Measurements from ENCODE around the gene TRMT10A. TPM values are rescaled to one million over a fixed set of nuclear protein-coding genes. Genes with fewer than 3 reads are reported as not detected.

The TRMT10A gene
- total RNA-seq, 4 donors from 2014 or later: 1.8 to 15.1 (median 4.4) TPM

DNA sequence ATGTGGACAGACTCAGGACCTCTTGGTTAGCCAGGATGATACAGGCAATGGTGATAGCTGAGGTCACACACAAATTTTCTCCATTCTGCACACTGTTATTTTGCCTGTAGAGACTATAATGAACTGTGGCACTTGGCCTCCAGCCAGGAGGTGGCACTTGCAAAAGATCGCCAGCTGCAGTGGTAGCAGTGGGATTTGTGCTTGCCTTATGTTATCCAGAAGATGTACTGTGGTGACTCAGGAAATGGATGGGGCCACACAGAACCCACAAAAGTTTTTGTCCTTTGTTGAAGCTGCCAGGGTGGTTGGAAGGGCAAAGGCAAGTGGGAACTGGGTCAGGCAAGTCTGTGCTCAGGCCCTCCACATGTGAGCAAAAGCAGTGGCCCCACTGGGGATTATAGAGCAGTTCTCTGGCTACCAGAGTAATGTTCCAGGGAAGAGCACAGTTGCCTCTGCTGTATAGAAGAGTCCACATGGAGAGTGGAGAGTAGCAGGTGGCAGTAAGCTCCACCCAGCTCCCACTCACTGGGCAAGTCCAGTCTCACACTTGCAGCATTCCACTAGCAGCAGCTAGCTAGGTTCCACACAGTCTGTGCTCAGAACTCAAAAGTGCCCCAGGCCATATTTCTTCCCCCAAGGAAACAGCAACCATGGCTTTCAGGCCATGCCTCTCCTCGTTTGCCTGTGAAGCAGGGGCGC, 58.9 kb downstream of the TRMT10A start:
- H3K4me3 ChIP-seq: no peak overlapping the region
- DNase-seq (ENCODE audit: low spot score in 2 of 2): no peak
- no peaks in the 10 kb centered on the region for H3K4me1 ChIP-seq
- H3K9me3 ChIP-seq: peaks cover 0 to 9% (median 0%) of the 10 kb centered on the region in 4 donors
- TF ChIP-seq, protein P1, sequence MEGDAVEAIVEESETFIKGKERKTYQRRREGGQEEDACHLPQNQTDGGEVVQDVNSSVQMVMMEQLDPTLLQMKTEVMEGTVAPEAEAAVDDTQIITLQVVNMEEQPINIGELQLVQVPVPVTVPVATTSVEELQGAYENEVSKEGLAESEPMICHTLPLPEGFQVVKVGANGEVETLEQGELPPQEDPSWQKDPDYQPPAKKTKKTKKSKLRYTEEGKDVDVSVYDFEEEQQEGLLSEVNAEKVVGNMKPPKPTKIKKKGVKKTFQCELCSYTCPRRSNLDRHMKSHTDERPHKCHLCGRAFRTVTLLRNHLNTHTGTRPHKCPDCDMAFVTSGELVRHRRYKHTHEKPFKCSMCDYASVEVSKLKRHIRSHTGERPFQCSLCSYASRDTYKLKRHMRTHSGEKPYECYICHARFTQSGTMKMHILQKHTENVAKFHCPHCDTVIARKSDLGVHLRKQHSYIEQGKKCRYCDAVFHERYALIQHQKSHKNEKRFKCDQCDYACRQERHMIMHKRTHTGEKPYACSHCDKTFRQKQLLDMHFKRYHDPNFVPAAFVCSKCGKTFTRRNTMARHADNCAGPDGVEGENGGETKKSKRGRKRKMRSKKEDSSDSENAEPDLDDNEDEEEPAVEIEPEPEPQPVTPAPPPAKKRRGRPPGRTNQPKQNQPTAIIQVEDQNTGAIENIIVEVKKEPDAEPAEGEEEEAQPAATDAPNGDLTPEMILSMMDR (IDR thresholded peaks at IDR 0.05): no peak
- no peak for TF ChIP-seq EP300 (IDR thresholded peaks at IDR 0.05)
- TF ChIP-seq POLR2A (IDR thresholded peaks at IDR 0.05): no peak
- 73 to 76% methylated on average over 3 of the region's 3 CpGs for WGBS, 2 donors
- no peaks in the 10 kb centered on the region for H3K27me3 ChIP-seq
- H3K36me3 ChIP-seq: no peaks in the 10 kb centered on the region
- H3K27ac ChIP-seq: no peak overlapping the region

Other genes with a start within 250 kb of the TRMT10A start
- 1,000 to 10,000 TPM; 1,271 to 1,760 (median 1,505) TPM for gene ADH1B, start 242.6 kb downstream of the TRMT10A start, total RNA-seq
- 100 to 1,000 TPM in 3 of 4 donors, 10 to 100 TPM in 1; 44.7 to 186 (median 151) TPM for gene ADH1C, start 211.3 kb downstream of the TRMT10A start, total RNA-seq
- gene ADH7, start 128.7 kb downstream of the TRMT10A start, total RNA-seq: not detected
- not detected for gene C4orf17, start 53.0 kb downstream of the TRMT10A start, total RNA-seq
- gene MTTP, start 10.8 kb upstream of the TRMT10A start, total RNA-seq: under 1 TPM in 2 of 4 donors, not detected in 2; 0.22 to 0.59 TPM
- gene C4orf54, start 93.8 kb upstream of the TRMT10A start, total RNA-seq: not detected